SK-N-MC (cell line): Measurements from ENCODE around the gene LRFN2.

Experiments used
- EZH2 ChIP-seq: fragments of 200-600 bp; sonication (generic); IDR thresholded peaks from one replicate; pipeline ENCODE4 v1.6.1; 2017; ENCODE audit warnings: antibody characterized with exemption
- POLR2AphosphoS5 ChIP-seq: IDR thresholded peaks from 2 replicates; pipeline ENCODE4 v1.6.1; 2012; ENCODE audit warnings: mild to moderate bottlenecking, low read depth, low read length, borderline replicate concordance

DNA sequence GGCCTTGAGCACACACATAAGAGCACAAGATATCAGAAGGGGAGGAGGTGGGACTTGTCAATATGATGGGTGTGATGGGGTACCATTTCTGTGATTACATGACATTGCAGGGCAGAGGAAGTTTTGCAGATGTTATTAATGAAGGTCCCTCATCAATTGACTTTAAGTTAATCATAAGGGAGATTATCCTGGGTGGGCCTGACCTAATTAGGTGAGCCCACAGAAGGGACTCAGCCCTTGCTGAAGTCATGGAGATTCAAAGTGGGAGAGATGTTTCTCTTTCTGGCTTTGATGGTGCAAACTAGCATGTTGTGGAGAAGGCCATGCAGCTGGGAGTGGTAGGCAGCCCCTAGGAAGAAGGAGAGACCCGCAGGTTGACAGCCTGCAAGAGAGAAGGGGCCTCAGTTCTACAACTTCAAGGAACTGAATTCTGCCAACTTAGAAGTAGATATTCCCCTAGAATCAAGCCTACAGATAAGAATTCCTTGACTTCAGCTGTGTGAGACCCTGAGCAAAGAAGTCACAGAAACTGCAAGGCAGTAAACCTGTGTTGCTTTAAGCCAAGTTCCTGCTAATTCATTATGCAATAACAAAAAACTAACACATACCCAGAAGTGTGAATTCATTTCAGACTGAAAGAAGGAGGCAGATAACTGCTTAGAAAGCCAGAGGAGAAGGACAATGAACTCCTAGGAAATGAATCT is 131.3 kb downstream of the LRFN2 start:
- no peak for TF ChIP-seq POLR2AphosphoS5
- no peak for TF ChIP-seq EZH2
